ENCODE results near the gene NR3C2. TPM values are rescaled to one million over a fixed set of nuclear protein-coding genes. Genes with fewer than 3 reads are reported as not detected.
A peak's percentile ranks its signal among the peaks of the same experiment; 100 is the strongest.

Gene NR3C2
- 1.1 TPM for total RNA-seq

DNA sequence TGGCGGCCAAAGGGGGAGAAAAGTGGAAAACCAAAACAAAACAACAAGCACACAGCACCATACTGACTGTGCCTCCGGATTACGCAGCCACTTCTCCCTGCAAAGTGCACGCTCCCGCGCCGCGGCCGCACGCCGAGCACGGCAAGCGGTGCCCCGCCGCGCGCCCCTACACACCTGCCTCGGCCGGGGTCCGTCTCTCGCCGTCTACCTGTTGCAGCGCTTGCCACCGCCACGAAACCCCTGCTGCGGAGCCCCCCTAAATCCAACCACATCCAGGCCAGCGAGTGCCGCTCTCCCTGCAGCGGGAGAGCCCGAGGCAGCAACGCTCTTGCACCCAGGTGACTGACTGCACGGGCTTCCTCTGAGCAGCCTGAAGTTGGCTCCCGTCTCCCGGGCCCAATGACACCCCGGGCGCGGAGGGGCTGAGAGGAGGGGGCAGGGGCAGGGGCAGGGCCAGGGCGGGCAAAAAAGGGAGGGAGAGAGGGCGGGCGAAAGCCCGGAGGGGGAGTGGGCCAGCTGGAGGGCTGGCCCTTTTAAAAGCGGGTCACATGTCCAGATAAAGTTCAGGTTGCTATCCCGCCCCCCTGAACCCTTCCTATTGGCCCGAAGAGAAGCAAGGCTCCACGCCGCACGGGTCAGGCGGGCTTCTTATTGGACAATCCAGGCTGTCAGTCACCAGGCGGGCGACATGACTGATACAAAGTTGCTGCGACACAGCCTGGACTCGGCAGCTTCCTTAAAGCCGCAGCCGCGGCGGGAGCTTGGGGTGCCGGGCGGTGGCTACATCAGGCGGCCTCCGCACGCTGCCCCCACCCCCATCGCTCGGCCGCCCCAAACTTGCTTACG lies at the start of gene NR3C2:
Gene NR3C2 (minus strand): TSS at position 429 of the 846 bp plus-strand sequence.
- DNase-seq (ENCODE audit: low read depth in 2 of 3, low spot score in 2 of 3): peak; percentile 87 to 99 (median 99)

DNA sequence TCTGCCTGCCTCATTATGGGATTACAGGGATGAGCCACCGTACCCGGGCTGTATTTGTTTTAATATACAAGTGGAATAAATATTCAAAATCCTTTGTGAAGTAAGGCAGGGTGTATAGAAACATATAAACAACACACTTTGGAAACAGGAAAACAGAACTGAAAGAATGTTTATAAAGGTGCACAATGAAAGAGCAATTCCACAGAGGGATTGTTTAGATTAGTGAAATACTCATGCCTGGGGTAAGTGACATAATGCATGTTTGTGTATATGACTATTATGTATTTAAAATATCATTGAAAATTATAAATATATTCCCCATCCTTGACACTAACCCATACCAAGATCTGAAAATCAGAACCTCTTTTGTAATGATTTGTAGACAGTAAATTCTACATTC lies 45.0 kb upstream of the NR3C2 start:
- DNase-seq (ENCODE audit: low read depth in 2 of 3, low spot score in 2 of 3): no peak

DNA sequence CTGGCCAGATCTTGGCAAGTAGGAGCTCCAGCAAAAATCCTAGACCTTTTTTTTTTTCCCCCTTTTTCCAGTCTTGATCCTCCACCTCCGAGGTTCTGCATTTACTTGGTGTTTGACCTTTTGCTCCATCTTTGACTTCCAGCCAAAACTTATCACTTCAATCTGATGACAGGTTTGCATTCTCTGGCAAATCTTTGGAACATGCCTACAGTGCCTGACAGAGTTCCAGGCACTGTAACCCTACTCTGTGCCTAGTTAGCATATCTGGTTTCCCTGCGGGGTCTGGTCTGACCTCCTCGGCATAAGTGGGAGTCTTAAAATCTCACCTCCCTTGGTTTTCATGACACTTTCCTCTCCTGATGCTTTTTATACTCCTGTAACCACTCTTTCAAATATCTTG lies 39.4 kb upstream of the NR3C2 start:
- DNase-seq (ENCODE audit: low read depth in 2 of 3, low spot score in 2 of 3): no peak

DNA sequence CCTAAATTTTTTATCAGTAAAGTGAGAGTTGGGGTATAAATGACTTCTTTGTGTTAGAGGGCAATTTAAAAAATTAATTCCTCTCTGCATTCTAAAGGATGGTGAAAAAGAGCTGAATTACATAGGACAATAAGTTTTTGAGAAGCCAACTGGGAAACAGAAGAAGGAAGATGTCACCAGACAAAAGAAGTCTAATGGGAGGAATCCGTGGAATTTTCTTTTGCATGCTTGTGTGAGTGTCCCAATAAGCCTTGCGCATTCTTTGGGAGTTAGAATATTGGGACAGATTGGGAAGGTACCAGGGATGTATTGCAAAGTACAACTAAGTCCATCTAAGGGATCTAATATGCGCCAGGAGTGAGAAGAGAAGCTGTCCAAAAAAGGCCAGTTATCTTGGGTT lies 35.1 kb upstream of the NR3C2 start:
- DNase-seq (ENCODE audit: low read depth in 2 of 3, low spot score in 2 of 3): no peak

DNA sequence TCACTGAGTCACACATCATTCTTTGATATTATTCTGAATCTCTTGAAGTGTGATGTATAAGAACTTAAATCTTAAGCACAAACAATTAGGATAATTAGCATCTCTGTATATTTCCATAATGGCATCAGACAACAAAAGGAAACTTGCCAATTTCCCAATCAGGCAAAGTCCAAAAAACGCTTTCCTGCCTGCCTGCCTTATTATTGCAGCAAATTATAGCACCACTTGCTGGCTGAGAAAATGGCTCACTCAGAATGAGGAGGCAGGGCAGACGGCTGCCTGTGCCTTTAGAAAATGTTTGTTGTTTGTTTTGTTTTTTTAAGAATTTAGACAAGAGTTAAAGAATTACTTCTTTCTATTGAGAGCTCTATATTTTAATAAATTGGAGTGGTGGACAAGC lies 27.7 kb upstream of the NR3C2 start:
- DNase-seq (ENCODE audit: low read depth in 2 of 3, low spot score in 2 of 3): no peak

DNA sequence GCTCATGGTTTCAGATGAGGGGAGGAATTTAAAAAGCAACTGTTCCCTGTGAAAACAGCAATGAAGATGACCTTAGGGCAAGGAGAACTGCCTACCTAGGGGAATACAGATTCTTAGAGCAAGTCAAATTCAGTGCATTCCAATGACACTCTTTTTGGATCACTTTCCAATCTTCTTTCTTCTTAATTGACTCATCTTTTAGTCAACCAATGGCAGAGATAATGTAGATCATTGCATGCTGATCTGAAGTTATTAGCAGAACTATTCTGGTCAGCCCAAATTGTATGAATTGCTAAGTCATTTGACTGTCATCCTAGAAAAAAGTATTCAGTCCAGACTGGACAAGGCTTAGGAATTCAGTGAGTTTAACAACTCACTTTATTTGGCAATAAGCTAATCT lies 12.6 kb upstream of the NR3C2 start:
- DNase-seq (ENCODE audit: low read depth in 2 of 3, low spot score in 2 of 3): no peak

DNA sequence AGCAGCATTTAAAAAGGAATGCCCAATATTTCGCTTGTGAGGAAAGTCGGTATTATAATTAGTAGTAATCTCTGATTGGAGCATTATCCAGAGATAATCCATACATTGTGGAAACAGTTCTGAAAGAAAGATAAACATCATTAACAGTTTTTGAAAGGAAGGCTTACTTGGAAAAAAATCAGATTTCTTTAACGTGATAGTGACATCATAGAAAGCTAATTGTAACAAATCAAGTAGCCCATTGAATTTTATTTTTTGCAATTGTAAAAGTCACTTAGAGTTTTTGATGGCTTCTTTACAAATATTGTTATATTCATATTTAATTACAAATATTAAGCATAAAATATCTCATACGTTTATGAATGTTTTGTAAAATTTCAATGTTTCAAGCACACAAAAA lies 11.6 kb upstream of the NR3C2 start:
- no peak for DNase-seq (ENCODE audit: low read depth in 2 of 3, low spot score in 2 of 3)

DNA sequence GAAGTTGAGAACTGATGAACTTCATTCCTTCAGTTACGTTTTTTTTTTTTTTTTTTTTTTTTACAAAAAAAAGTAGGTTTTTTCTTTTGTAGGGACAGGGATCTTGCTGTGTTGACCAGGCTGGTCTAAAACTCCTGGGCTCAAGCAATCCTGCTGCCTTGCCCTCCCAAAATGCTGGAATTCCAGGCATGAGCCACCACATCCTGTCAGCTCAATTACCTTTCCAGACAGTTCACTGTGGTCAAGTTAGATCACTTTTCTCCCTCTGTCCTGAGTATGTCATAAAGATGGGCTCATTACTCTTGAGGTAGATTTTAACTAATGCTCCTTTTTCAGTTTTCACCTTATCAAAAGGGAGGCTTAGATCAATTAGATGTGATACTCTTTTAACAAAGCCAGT lies 10.8 kb upstream of the NR3C2 start:
- DNase-seq (ENCODE audit: low read depth in 2 of 3, low spot score in 2 of 3): no peak

DNA sequence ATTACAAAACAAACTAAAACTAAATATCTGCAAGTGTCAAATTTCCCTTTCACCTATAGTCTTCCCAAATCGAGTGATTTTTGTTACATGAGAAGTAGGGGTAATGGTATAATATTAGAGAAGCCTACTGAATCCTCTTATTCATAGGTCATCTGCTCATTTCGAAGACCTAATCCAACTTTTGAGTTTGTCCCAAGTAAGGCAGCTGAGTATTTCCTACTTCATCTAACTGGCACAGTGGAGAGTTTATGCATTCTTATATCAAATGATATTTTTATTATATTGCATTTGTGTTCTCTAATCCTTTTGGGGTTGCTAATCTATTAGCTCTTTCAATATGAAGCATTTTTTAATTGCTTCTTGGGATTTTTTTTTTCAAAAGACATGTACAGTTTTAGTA lies 7.7 kb upstream of the NR3C2 start:
- no peak for DNase-seq (ENCODE audit: low read depth in 2 of 3, low spot score in 2 of 3)

DNA sequence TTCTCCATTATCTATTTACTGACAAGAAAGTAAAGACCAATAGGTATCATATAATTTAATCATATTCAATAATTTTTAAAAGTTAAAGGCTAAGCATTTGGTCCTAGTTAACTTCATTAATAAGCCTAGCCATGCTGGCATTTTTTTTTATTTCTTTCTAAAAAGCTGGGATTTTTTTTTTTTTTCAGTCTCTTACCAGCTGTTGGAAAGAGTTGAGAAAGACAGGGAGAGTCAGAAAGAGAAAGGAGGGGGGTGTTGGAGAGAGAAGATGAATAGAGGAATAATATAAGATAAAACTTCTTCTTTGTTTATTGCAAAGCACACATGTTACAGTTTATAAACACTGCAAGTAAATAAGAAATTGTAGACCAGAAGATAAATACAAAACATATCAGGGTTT lies 5.9 kb upstream of the NR3C2 start:
- no peak for DNase-seq (ENCODE audit: low read depth in 2 of 3, low spot score in 2 of 3)

DNA sequence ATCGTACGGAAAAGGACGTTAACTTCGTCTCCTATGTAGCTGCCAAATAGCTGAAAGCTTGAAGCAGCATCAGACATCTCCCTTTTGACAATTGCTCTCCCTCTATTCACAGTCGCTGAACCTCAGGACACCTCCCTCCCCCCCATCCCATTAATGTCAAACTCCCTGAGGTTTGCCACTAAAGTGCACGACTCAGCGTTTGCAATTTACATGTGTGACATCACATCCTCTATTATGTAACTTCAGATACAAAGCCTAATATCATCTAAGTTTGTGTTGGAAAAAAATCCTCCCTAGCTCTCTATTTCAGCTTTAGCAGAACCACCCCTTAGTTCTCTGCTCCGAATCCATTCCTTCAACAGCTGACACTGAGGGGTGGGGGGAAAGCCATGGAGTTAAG lies 5.5 kb upstream of the NR3C2 start:
- DNase-seq (ENCODE audit: low read depth in 2 of 3, low spot score in 2 of 3): peak in 2 of 3 donors; percentile 18 to 33

DNA sequence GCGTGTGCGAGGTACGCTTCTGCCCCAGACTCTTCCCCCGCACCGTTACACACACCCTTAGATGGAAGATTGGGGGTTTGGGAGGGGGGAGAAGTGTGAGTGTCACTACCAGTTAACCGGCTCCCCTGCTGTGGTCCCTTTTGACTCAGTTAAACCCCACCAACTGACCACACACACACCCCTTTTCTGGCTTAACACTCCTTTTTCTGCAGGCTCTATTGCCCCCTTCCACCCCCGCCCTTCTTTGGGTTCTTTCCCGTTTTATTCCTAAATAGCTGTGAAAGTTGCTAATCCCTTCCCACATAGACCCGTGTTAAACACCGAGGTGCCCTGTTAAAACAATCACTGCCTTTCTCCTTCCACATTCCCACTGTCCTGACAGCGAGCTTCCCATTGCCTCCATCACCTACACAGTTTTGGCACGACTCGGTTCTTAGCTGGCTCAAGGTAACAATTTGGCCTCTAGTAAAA lies 3.7 kb upstream of the NR3C2 start:
- DNase-seq (ENCODE audit: low read depth in 2 of 3, low spot score in 2 of 3): peak in 1 of 3 donors; percentile 24

DNA sequence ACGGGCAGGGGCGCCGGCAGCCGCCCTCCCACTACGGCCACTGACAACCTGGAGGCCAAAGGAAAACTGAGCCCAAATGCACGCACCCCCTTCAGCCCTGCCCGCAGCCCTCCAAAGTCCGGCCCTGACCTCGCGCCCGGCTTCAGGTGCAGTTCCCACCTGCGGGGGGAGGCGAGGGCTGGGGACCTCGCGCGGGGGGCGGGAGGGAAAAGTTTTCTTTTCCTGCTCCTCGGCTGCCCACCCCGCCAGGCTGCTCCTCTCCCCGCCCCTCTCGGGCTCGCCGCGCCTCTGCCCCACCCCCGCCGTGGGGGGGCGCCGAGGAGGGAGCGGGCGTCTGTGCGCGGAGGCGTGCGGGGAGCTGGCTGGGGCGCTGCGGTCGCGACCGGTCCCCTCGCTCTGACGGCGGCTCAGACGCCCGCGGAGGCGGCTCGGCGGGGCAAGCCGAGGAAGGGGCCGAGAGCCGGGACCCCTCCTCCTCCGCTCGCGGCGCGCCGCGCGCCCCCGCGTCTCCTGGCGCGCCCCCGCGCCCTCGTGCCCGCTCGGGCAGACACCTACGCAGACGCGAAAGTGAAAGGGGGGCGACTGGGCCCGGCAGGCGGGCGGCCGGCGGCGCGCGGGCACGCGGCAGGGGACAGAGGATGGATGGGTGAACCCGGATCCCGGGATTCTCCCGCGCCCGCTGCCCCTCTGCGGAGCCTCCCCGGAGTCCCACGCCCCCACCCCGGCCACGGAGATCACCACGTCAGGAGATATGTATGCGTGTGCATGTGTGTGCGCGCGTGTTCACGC lies 3.1 kb upstream of the NR3C2 start:
- peak; percentile 46 to 68 (median 53) for DNase-seq (ENCODE audit: low read depth in 2 of 3, low spot score in 2 of 3)

DNA sequence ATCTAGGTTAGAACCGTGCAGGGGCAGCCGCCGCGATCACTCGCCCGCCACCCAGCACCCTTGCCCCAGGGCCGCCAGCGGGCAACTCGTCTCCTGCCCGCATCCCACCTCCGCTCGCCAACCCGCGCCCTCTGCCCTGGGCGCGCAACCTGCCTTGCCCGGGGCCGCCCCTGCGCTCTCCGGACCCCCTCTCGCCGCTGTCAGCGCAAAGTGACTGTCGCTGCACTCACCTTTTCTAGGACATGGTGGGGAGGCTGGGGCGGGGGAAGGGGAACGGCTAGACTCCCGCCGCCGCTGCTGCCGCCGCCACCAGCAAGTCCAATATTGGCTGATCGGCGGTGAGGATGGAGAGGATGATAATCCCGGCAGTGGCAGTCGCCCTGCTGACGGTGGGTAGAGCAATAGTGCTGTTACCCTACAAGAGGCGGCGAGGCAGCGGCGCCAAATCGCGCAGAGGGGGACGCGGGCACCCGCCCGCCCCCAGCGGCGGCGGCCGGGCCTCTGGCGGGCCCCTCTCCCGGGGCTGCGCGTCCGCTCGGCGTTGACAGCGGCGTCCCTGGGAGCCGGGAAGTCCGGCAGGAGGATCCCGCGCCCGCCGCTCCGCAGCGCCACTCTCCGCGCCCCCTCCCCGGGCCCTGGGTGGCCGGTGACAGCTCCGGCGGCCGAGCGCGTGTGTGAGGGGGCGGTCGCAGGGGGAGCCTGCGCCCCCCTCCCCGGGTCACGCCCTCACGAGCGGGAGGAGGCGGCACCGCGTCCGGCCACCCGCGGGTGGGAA lies 2.3 kb upstream of the NR3C2 start:
- DNase-seq (ENCODE audit: low read depth in 2 of 3, low spot score in 2 of 3): peak in 2 of 3 donors; percentile 28 to 30

DNA sequence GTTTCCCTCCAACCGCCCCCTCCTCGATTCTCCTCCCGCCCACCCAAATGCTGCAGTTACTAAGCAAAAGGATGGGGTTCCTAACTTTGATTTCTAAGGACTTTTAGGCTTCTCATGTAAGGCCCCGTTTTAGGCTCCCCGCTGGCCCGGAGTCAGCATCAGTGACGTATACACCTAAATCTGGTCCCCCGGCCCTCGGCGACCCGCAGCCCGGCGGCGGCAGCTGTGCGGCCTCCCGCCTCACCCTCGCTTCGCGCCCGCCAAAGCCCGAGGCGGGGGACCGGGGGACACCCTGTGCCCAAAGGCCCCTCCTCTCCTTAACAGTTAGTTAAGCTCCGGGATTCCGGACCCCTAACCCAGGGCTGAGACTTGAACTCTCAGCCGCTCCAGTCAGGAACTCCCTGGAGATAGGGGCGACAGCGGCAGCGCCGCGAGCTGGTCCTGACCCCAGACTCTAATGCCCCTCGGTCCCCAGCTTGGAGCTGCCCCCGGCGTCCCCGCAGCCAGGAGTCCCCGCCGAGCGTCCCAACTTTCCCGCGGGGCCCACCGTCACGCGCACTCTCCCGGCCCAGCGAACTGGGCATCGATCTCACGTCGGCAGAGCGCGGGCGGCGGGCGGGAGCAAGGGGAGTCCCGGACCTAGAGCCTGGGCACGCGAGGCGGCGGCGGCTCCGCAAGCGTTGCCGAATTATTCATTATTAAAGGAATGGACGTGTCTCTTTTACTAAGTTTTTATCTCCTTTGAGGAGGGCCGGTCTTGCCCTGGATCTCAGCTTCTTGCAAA lies 1.5 kb upstream of the NR3C2 start:
- peak in 1 of 3 donors; percentile 4 for DNase-seq (ENCODE audit: low read depth in 2 of 3, low spot score in 2 of 3)

DNA sequence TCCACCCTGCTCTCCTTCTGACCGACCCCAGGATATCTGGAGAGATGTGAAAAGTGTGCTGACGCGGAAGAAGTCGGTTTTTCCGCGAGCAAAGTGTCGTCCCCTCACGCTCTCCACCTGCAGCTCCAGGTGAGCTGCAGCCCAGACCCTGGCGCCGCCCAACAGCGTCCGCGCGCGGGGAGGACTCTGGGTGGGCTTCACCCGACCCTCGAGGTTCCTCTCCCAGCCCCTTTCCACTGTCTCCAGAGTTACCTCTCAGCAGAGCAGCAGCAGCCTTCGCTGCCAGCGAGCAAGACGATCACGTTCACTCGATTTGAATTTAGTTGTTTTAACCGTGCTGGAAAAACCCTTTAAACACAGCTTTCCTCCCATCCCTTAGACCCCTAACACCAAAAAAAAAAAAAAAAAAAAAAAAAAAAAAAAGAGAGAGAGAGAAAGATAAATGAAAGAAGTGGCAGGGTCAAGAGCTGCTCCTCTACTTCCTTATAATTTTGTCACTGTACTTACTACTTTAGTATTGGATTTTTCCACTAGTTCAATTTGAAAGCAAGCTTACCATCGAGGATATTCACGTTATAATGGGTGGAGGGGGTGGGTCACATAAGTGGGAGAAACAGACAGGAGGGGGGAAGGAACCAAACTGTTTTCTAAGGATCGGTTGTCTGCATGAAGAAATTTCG lies 758 bp upstream of the NR3C2 start:
- DNase-seq (ENCODE audit: low read depth in 2 of 3, low spot score in 2 of 3): peak in 2 of 3 donors; percentile 17 to 41

DNA sequence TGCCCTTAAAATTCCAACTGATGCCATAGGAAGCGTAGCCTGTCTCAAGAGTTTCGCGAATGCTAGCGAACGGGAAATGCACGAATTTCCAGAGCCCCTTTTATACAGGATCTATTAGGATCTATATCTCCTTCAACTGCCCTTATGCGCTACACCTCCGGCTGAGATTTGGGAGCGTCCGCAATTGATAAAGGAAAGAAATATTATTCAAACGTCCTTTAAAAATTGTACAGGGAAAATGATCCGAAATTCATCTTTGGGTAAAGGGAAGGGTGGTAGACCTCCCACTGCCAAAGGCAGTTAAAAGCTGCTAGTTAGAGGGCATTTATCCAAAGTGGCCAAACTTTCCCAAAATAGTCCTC lies 609 bp downstream of the NR3C2 start:
- DNase-seq (ENCODE audit: low read depth in 2 of 3, low spot score in 2 of 3): no peak

DNA sequence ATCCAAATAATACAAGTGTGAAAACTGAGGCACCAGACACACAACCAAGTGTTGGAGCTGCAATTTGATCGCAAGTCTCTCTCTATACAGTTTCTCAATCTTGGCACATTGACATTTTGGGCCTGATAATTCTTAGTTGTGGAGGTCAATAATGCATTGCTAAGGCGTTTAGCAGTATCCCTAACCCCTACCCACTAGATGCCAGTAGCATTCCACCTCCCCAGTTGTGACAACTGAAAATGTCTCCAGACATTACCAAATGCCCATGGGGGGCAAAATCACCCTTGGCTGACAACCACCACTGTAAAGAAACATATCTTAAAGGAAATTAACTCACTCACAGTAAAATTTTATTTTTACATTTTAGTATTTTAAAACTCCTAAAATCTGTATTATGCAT lies 4.2 kb downstream of the NR3C2 start:
- DNase-seq (ENCODE audit: low read depth in 2 of 3, low spot score in 2 of 3): no peak

DNA sequence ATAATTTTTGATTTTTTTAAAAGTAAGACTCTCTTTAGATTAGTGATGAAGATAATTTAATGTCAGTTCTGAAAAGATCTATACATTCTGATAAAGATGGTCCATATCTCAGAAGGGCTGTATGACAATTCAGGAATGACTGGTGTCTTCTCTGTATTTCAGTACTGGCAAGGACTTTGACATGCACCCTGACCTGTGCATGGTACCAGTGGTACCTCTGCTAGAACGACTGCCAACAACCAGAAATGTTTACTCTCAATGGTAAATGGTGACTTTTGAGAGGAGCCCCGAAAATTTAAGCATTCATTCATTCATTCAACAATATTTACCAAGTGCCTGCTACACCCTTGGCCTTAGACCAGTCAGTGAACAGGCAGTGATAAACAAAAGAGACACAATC lies 4.8 kb downstream of the NR3C2 start:
- no peak for DNase-seq (ENCODE audit: low read depth in 2 of 3, low spot score in 2 of 3)

DNA sequence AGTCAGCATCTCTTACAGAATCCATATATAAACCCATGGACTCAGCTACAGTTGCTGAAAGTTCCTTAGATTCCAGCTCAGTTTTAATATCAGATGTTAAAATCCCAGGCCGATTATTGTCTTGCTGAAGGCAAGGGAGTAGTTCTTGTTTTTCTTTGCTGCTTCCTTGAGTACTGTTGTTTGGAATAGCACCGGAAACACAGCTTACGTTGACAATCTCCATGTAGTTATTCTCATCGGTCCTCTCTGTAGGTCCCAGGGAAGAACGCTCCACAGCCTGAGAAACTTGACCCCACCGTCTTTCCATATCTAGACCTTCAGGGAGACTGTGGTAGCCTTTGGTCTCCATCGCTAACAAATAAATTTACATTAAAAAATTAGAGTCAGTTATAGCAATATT lies 5.7 kb downstream of the NR3C2 start:
- no peak for DNase-seq (ENCODE audit: low read depth in 2 of 3, low spot score in 2 of 3)
